Tibial artery (tissue), 4 donors: ENCODE results near the gene GNAI3.

Experiments used
- DNase-seq, 2 donors: peaks; one replicate each; pipeline ENCODE4 v3.0.0-alpha.2; 2019
- H3K27ac ChIP-seq, 2 donors: fragments of 200-600 bp; sonication (generic) in 1 of 2; 1 replicate in 1 of 2; 2 replicates in 1 of 2; pipeline ENCODE4 v1.5.1; 2018 to 2019; ENCODE audit warnings: mild to moderate bottlenecking in 1 of 2
- H3K27me3 ChIP-seq, 2 donors: fragments of 200-600 bp; sonication (generic) in 1 of 2; one replicate each; pipeline versions ENCODE4 v1.5.1 to v1.6.0; 2016 to 2019
- H3K36me3 ChIP-seq, 3 donors: fragments of 200-600 bp; sonication (generic) in 2 of 3; one replicate each; pipeline ENCODE4 v1.5.1; 2016 to 2019; ENCODE audit warnings: mild to moderate bottlenecking in 2 of 3
- H3K4me1 ChIP-seq, 4 donors: fragments of 200-600 bp; sonication (generic) in 2 of 4; 1 replicate in 3 of 4; 2 replicates in 1 of 4; pipeline ENCODE4 v1.5.1; 2016 to 2019
- H3K4me3 ChIP-seq, 2 donors: fragments of 200-600 bp; sonication (generic) in 1 of 2; 1 replicate in 1 of 2; 2 replicates in 1 of 2; pipeline ENCODE4 v1.5.1; 2018 to 2019; ENCODE audit warnings: mild to moderate bottlenecking in 2 of 2
- H3K9me3 ChIP-seq, 3 donors: fragments of 200-600 bp; sonication (generic) in 1 of 3; one replicate each; pipeline ENCODE4 v1.5.1; 2016 to 2019
- CTCF ChIP-seq, 2 experiments: fragments of 200-600 bp in 1 of 2; fragments of 450-650 bp in 1 of 2; IDR thresholded peaks; one replicate each; pipeline ENCODE4 v1.5.1; 2017 to 2019; ENCODE audit warnings: antibody characterized with exemption in 2 of 2, mild to moderate bottlenecking in 1 of 2, moderate library complexity in 1 of 2
- intact Hi-C: fragments of 100-400 bp; cut with DNase I; formaldehyde crosslinking; loops from one replicate; pipeline ENCODE4 v1.15.0; 2023; ENCODE audit warnings: low total_unique reads

The GNAI3 gene

GRCh38 chr1:109508873-109509175 is 39.6 kb upstream of the GNAI3 start:
- Histone ChIP-seq H3K4me1 (peaks cover 0 to 23% (median 17%) of the 10 kb centered on the region in 4 donors), H3K9me3 (no peaks in the 10 kb centered on the region), H3K27me3 (no peaks in the 10 kb centered on the region), H3K27ac (peak overlapping the region; percentile 69 to 77), H3K36me3 (peaks cover 0 to 12% (median 0%) of the 10 kb centered on the region in 3 donors), H3K4me3 (peak overlapping the region; percentile 68 to 89)
- no peak for TF ChIP-seq CTCF (IDR thresholded peaks at IDR 0.05)
- DNase-seq: no peak
- intact Hi-C loops: no loop called here

GRCh38 chr1:109509176-109510134 is 39.0 kb upstream of the GNAI3 start, which contains the start of gene AMIGO1:
Gene AMIGO1 (minus strand): TSS chr1:109509727. CDS start chr1:109508912, 815 bp downstream.
- peaks cover 0 to 23% (median 17%) of the 10 kb centered on the region in 4 donors for H3K4me1 ChIP-seq
- H3K36me3 ChIP-seq: peaks cover 0 to 12% (median 0%) of the 10 kb centered on the region in 3 donors
- no peaks in the 10 kb centered on the region for H3K9me3 ChIP-seq
- H3K4me3 ChIP-seq: peak within 1 kb of the TSS; percentile 68 to 89
- no peak for TF ChIP-seq CTCF (IDR thresholded peaks at IDR 0.05)
- DNase-seq: no peak
- intact Hi-C loops: no loop called here
- no peaks in the 10 kb centered on the region for H3K27me3 ChIP-seq
- H3K27ac ChIP-seq: peak within 1 kb of the TSS; percentile 69 to 77

- no peak for DNase-seq
- Histone ChIP-seq H3K4me1 (peaks cover 0 to 20% (median 16%) of the 10 kb centered on the region in 4 donors), H3K4me3 (no peak overlapping the region), H3K27me3 (no peaks in the 10 kb centered on the region), H3K36me3 (no peaks in the 10 kb centered on the region), H3K27ac (no peak overlapping the region), H3K9me3 (no peaks in the 10 kb centered on the region)
- intact Hi-C loops: no loop called here
- TF ChIP-seq CTCF (IDR thresholded peaks at IDR 0.05): no peak
Measured at GRCh38 chr1:109513110-109513710, 35.2 kb upstream of the GNAI3 start.

GRCh38 chr1:109514846-109515245 is 33.6 kb upstream of the GNAI3 start:
- Histone ChIP-seq H3K4me3 (no peak overlapping the region), H3K4me1 (peaks cover 0 to 8% (median 7%) of the 10 kb centered on the region in 4 donors), H3K27me3 (no peaks in the 10 kb centered on the region), H3K9me3 (no peaks in the 10 kb centered on the region), H3K27ac (no peak overlapping the region), H3K36me3 (no peaks in the 10 kb centered on the region)
- intact Hi-C loops: no loop called here
- no peak for DNase-seq
- TF ChIP-seq CTCF (IDR thresholded peaks at IDR 0.05): no peak

- no peak for DNase-seq
- Histone ChIP-seq H3K4me1 (no peaks in the 10 kb centered on the region), H3K27ac (no peak overlapping the region), H3K9me3 (no peaks in the 10 kb centered on the region), H3K4me3 (no peak overlapping the region), H3K36me3 (no peaks in the 10 kb centered on the region), H3K27me3 (peaks cover 0 to 3% of the 10 kb centered on the region in 2 donors)
- TF ChIP-seq CTCF (IDR thresholded peaks at IDR 0.05): no peak
- intact Hi-C loops: no loop called here
Measured at GRCh38 chr1:109516872-109517271, 31.5 kb upstream of the GNAI3 start.
